ENCODE measurements around the gene SUGP1.

The SUGP1 gene

DNA sequence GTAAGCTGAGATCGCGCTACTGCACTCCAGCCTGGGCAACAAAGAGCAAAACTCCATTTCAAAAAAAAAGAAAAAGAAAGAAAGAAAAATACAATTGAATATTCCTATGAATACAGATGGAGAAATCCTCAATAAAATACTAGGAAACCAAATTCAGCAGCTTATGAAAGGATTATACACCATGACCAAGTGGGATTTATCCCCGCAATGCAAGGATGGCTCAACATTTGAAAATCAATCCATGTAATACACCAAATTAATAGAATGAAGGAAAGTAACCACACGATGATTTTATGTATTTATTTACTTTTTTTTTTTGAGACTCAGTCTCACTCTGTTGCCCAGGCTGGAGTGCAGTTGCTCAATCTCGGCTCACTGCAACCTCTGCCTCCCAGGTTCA is 27.7 kb downstream of the SUGP1 start:
- H3F3A ChIP-seq (ENCODE audit: control insufficient read depth, insufficient read depth): no peaks in the 10 kb centered on the region
- H3K9me3 ChIP-seq (ENCODE audit: control insufficient read depth, insufficient read depth, low read length): no peaks in the 10 kb centered on the region
- H3K4me3 ChIP-seq (ENCODE audit: low read length): no peak overlapping the region
- no peaks in the 10 kb centered on the region for H3K27me3 ChIP-seq (ENCODE audit: control insufficient read depth, low read length)
- no peak overlapping the region for H3K27ac ChIP-seq (ENCODE audit: low read depth, low read length)
- H4K20me1 ChIP-seq (ENCODE audit: control insufficient read depth, insufficient read depth, low read depth, low read length): no peaks in the 10 kb centered on the region
- no peaks in the 10 kb centered on the region for H3K79me2 ChIP-seq (ENCODE audit: control insufficient read depth, low read length)
- peaks cover 35% of the 10 kb centered on the region for H3K36me3 ChIP-seq (ENCODE audit: control insufficient read depth, low read length)
- H3K4me1 ChIP-seq (ENCODE audit: control insufficient read depth, low read length): no peaks in the 10 kb centered on the region
- TF ChIP-seq EZH2phosphoT487 (IDR thresholded peaks at IDR 0.05; ENCODE audit: borderline replicate concordance, low read length): no peak
- no peak for TF ChIP-seq CTCF (IDR thresholded peaks at IDR 0.05; ENCODE audit: low read depth, low read length, poor library complexity, severe bottlenecking)
- H3K9me2 ChIP-seq (replicated peaks; ENCODE audit: control insufficient read depth, low read length): no peaks in the 10 kb centered on the region
- H3K4me2 ChIP-seq (ENCODE audit: low read length): no peak overlapping the region

DNA sequence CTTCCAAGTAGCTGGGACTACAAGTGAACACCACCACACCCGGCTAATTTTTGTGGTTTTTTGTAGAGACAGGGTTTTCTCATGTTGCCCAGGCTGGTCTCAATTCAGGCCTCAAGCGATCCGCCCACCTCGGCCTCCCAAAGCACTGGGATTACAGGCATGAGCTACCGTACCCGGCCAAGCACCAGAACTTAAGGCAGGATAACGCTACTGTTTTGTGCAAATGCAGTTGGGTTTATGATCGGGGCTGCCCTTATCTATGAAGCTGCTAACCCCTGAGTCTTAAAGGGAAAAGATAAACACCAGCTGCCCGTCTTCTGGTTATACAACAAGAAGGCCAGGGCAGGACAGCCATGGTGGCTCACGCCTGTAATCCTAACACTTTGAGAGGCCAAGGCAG is 34.6 kb downstream of the SUGP1 start:
- H3K27me3 ChIP-seq (ENCODE audit: control insufficient read depth, low read length): no peaks in the 10 kb centered on the region
- no peak overlapping the region for H3K27ac ChIP-seq (ENCODE audit: low read depth, low read length)
- no peaks in the 10 kb centered on the region for H3F3A ChIP-seq (ENCODE audit: control insufficient read depth, insufficient read depth)
- H3K36me3 ChIP-seq (ENCODE audit: control insufficient read depth, low read length): peaks cover 45% of the 10 kb centered on the region
- H3K4me1 ChIP-seq (ENCODE audit: control insufficient read depth, low read length): no peaks in the 10 kb centered on the region
- TF ChIP-seq CTCF (IDR thresholded peaks at IDR 0.05; ENCODE audit: low read depth, low read length, poor library complexity, severe bottlenecking): no peak
- H3K4me3 ChIP-seq (ENCODE audit: low read length): no peak overlapping the region
- H3K79me2 ChIP-seq (ENCODE audit: control insufficient read depth, low read length): no peaks in the 10 kb centered on the region
- no peak overlapping the region for H3K4me2 ChIP-seq (ENCODE audit: low read length)
- no peaks in the 10 kb centered on the region for H3K9me3 ChIP-seq (ENCODE audit: control insufficient read depth, insufficient read depth, low read length)
- no peaks in the 10 kb centered on the region for H3K9me2 ChIP-seq (replicated peaks; ENCODE audit: control insufficient read depth, low read length)
- no peaks in the 10 kb centered on the region for H4K20me1 ChIP-seq (ENCODE audit: control insufficient read depth, insufficient read depth, low read depth, low read length)

GRCh38 chr19:19280561-19280960 is 39.7 kb downstream of the SUGP1 start:
- H3K4me1 ChIP-seq (ENCODE audit: control insufficient read depth, low read length): no peaks in the 10 kb centered on the region
- no peaks in the 10 kb centered on the region for H3K9me3 ChIP-seq (ENCODE audit: control insufficient read depth, insufficient read depth, low read length)
- no peaks in the 10 kb centered on the region for H3K27me3 ChIP-seq (ENCODE audit: control insufficient read depth, low read length)
- no peaks in the 10 kb centered on the region for H4K20me1 ChIP-seq (ENCODE audit: control insufficient read depth, insufficient read depth, low read depth, low read length)
- peaks cover 57% of the 10 kb centered on the region for H3K36me3 ChIP-seq (ENCODE audit: control insufficient read depth, low read length)
- no peak overlapping the region for H3K4me3 ChIP-seq (ENCODE audit: low read length)
- H3K4me2 ChIP-seq (ENCODE audit: low read length): no peak overlapping the region
- H3K9me2 ChIP-seq (replicated peaks; ENCODE audit: control insufficient read depth, low read length): no peaks in the 10 kb centered on the region
- TF ChIP-seq CTCF (IDR thresholded peaks at IDR 0.05; ENCODE audit: low read depth, low read length, poor library complexity, severe bottlenecking): no peak
- TF ChIP-seq EZH2phosphoT487 (IDR thresholded peaks at IDR 0.05; ENCODE audit: borderline replicate concordance, low read length): no peak
- H3K27ac ChIP-seq (ENCODE audit: low read depth, low read length): no peak overlapping the region
- no peaks in the 10 kb centered on the region for H3K79me2 ChIP-seq (ENCODE audit: control insufficient read depth, low read length)
- no peaks in the 10 kb centered on the region for H3F3A ChIP-seq (ENCODE audit: control insufficient read depth, insufficient read depth)

GRCh38 chr19:19279853-19280252 is 40.5 kb downstream of the SUGP1 start:
- Histone ChIP-seq H3K36me3 (ENCODE audit: control insufficient read depth, low read length) (peaks cover 55% of the 10 kb centered on the region), H3K27ac (ENCODE audit: low read depth, low read length) (no peak overlapping the region), H3K9me2 (replicated peaks; ENCODE audit: control insufficient read depth, low read length) (no peaks in the 10 kb centered on the region), H3K4me2 (ENCODE audit: low read length) (no peak overlapping the region), H3F3A (ENCODE audit: control insufficient read depth, insufficient read depth) (no peaks in the 10 kb centered on the region), H3K4me1 (ENCODE audit: control insufficient read depth, low read length) (no peaks in the 10 kb centered on the region), H3K9me3 (ENCODE audit: control insufficient read depth, insufficient read depth, low read length) (no peaks in the 10 kb centered on the region), H4K20me1 (ENCODE audit: control insufficient read depth, insufficient read depth, low read depth, low read length) (no peaks in the 10 kb centered on the region), H3K27me3 (ENCODE audit: control insufficient read depth, low read length) (no peaks in the 10 kb centered on the region), H3K79me2 (ENCODE audit: control insufficient read depth, low read length) (no peaks in the 10 kb centered on the region), H3K4me3 (ENCODE audit: low read length) (no peak overlapping the region)
- TF ChIP-seq EZH2phosphoT487 (IDR thresholded peaks at IDR 0.05; ENCODE audit: borderline replicate concordance, low read length): no peak
- TF ChIP-seq CTCF (IDR thresholded peaks at IDR 0.05; ENCODE audit: low read depth, low read length, poor library complexity, severe bottlenecking): no peak

Data from DOHH2 (cell line).